LNCAP (cell line): ENCODE data around the gene KLF3.

Experiments used
- TF ChIP-seq, protein P1 (sequence below): fragments of 450-650 bp; IDR thresholded peaks from 2 replicates; pipeline ENCODE4 v1.5.1; 2017; ENCODE audit warnings: mild to moderate bottlenecking

The KLF3 gene

DNA sequence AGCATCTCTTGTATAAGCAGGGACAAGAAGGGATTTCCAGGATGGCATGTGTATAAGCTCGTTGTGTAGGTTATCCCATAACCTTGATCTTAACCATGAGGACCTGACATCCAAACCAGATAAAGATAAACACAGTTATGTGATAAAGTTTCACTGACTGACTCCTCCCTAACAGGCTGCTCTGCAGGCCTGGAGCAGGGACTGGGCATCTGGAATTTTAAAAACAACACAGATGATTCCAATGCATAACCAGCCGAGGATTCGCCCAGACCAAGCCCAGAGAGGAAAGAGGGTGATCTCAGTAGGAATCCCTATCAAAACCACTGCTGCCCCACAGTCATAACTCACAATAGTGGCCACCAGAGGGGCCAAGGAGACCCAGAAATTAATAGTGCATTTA, 22.7 kb downstream of the KLF3 start:
- TF ChIP-seq, protein P1, sequence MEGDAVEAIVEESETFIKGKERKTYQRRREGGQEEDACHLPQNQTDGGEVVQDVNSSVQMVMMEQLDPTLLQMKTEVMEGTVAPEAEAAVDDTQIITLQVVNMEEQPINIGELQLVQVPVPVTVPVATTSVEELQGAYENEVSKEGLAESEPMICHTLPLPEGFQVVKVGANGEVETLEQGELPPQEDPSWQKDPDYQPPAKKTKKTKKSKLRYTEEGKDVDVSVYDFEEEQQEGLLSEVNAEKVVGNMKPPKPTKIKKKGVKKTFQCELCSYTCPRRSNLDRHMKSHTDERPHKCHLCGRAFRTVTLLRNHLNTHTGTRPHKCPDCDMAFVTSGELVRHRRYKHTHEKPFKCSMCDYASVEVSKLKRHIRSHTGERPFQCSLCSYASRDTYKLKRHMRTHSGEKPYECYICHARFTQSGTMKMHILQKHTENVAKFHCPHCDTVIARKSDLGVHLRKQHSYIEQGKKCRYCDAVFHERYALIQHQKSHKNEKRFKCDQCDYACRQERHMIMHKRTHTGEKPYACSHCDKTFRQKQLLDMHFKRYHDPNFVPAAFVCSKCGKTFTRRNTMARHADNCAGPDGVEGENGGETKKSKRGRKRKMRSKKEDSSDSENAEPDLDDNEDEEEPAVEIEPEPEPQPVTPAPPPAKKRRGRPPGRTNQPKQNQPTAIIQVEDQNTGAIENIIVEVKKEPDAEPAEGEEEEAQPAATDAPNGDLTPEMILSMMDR, result no peak

DNA sequence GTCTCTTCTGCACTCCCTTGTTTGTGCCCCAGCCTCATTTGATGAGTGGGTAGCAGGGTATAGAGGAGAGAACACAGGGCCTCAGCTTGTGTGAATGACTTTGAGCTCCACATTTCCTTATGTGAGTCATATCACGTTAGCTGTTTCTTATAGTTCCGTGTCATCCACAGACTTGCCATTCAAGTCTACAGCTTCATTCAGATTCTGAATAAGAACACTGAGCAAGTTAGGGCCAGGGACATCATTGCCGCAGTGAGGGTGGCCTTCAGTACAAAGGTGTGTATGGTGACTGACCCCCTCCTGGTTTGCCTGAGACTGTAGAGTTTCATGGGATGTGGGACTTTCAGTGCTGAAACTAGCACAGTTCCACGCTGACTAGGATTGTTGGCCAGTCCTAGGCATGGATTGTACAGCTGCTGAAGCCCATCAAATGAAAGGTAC, 23.6 kb downstream of the KLF3 start:
- TF ChIP-seq, protein P1, result no peak

DNA sequence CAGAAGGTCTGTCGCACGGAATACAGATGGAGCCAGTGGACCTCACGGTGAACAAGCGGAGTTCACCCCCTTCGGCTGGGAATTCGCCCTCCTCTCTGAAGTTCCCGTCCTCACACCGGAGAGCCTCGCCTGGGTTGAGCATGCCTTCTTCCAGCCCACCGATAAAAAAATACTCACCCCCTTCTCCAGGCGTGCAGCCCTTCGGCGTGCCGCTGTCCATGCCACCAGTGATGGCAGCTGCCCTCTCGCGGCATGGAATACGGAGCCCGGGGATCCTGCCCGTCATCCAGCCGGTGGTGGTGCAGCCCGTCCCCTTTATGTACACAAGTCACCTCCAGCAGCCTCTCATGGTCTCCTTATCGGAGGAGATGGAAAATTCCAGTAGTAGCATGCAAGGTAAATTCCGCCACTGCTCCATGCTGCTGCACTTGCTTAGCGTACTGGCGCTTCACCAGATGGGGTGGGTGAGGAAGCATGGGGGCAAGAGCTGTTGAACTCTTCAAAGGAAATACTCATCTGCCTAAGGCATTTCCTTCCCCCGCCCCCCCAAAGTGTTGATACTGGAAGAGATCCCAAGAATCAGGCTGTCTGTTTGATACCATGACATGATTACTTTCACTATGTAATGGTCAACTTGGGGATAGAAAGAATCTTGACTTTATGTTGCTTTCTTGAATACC, 24.8 kb downstream of the KLF3 start:
- TF ChIP-seq, protein P1, result no peak

DNA sequence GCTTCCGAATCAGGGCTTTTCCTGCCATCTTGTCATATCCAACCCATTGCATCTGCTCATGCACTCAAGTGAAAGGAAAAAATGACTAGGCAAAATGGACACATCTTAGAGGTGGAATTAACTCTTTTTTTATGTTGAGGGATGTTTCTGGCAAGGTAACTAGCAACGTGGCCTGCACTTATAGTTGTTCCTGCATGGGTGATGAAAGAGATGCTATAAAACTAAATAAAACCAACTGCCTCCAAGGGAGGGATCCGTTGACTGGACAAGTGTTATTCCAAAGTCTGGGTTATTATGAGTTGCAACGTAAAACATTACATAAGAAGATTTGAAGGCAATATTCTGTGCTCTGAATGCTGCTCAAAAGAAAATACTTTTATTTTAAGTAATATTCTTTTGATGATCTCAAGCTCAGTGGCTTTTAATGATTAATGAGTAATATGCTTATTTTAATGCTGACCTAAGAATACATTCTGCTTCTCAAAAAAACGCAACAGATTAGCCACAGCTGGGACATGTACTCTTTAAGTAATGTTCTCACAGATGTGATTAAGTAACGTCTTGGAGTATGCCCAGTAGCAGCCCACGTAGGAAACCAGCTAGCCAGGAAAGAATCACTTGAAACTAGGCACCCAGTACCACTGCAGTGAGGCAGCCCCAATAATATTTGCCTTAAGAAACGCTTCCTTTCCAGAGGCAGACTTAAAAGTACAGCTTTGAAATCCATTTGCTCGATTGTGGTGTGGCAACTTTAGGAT, 27.4 kb downstream of the KLF3 start:
- TF ChIP-seq, protein P1, result no peak

DNA sequence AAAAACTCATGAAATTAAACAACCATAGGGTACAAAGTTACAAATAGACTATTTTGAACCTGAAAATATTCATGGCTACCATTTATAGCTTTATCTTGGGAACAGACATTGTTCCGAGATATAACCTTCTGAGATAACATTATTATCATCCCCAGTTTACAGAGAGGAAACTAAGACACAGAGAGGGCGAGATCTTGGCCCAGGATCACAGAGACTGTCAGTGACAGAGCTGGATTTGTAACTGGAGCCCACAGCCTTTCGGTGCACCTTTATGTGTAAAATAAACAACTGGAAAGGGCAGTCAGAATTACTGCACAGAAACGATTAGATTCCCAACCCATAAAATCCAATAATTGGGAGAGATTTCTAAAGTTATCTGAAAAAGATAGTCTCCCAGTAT, 28.4 kb downstream of the KLF3 start:
- TF ChIP-seq, protein P1, result no peak

DNA sequence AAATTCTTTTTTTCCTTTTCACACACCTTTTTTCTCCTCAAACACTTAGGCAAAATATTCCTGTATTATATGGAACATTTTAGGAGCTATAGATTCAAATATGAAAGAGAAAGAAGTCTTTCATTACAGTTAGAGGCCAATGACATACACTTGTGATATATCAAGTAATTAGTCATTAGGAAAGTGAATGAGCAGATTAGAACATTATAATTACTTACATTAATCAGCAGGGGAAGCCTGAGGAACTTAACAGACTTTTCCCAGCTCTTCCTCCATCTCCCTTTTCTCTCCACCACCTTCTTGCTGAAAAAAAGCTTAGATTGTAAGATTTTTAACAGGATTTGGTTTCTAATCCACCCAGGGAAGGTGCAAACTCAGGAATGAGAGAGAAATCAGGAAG, 29.6 kb downstream of the KLF3 start:
- TF ChIP-seq, protein P1, result no peak

DNA sequence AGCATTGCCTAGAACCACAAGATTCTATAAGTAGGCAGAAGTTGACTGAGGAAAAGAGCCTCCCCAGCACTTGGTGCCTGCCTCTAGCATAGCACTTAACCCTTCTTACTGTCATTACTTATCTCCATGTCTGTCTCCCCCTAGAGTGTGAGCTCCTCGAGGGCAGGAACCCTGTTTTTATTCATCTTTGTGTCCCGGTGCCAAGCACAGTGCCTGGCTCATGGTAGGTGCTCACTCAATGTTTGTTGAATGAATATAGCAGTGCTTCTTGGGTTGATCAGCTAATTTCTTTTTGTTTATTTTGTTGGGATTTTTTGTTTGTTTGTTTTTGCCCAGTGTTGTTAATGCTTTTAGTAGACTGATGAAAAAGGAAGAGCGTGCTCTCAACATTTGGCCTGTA, 30.3 kb downstream of the KLF3 start:
- TF ChIP-seq, protein P1, result no peak
